GM18505 (cell line): Measurements from ENCODE around the gene SHC4.
"Not testable (repeated sequence)": the region's sequence is repeated elsewhere in the genome, so short reads cannot be mapped to it uniquely, and the experiment has no call there.

Experiments used
- ATAC-seq: cut with Tn5 transposase; IDR thresholded peaks from one replicate; pipeline ENCODE4 v1.9.1; 2021; ENCODE audit not compliant: unreplicated experiment
- POLR2A ChIP-seq: IDR thresholded peaks from 4 replicates; pipeline ENCODE4 v1.6.1; 2011; ENCODE audit warnings: borderline replicate concordance; ENCODE audit not compliant: insufficient read depth, insufficient read length; ENCODE audit errors: extremely low read depth

Gene SHC4

GRCh38 chr15:48925714-48926223 lies 38.0 kb downstream of the SHC4 start:
- no peak for ATAC-seq

GRCh38 chr15:48924528-48925393 lies 39.0 kb downstream of the SHC4 start:
- no peak for ATAC-seq
- TF ChIP-seq POLR2A: no peak

More at GRCh38 chr15:48925714-48926223, 38.0 kb downstream of the SHC4 start:
- TF ChIP-seq POLR2A: no peak

- no peak for TF ChIP-seq POLR2A
- no peak for ATAC-seq
Measured at GRCh38 chr15:48922046-48922445, 41.7 kb downstream of the SHC4 start.

GRCh38 chr15:48916721-48917120 lies 47.0 kb downstream of the SHC4 start:
- TF ChIP-seq POLR2A: no peak
- ATAC-seq: no peak

GRCh38 chr15:48915861-48916260 lies 47.9 kb downstream of the SHC4 start:
- no peak for TF ChIP-seq POLR2A
- ATAC-seq: no peak

GRCh38 chr15:48914717-48915116 lies 49.0 kb downstream of the SHC4 start:
- no peak for ATAC-seq
- TF ChIP-seq POLR2A: no peak

GRCh38 chr15:48913141-48913540 lies 50.6 kb downstream of the SHC4 start:
- no peak for ATAC-seq
- TF ChIP-seq POLR2A: no peak

GRCh38 chr15:48910554-48910953 lies 53.2 kb downstream of the SHC4 start:
- not testable (repeated sequence) for ATAC-seq

GRCh38 chr15:48909313-48909712 lies 54.4 kb downstream of the SHC4 start:
- not testable (repeated sequence) for ATAC-seq

- no peak for TF ChIP-seq POLR2A
- ATAC-seq: no peak
Measured at GRCh38 chr15:48905847-48906246, 57.9 kb downstream of the SHC4 start.

- TF ChIP-seq POLR2A: no peak
- no peak for ATAC-seq
Measured at GRCh38 chr15:48905216-48905615, 58.5 kb downstream of the SHC4 start.

- ATAC-seq: no peak
- TF ChIP-seq POLR2A: no peak
Measured at GRCh38 chr15:48904758-48905157, 59.0 kb downstream of the SHC4 start.

- no peak for TF ChIP-seq POLR2A
- ATAC-seq: no peak
Measured at GRCh38 chr15:48899793-48900192, 63.9 kb downstream of the SHC4 start.

- no peak for TF ChIP-seq POLR2A
- no peak for ATAC-seq
Measured at GRCh38 chr15:48898446-48898845, 65.3 kb downstream of the SHC4 start.
